ENCODE data around the gene MAST4.

The MAST4 gene

DNA sequence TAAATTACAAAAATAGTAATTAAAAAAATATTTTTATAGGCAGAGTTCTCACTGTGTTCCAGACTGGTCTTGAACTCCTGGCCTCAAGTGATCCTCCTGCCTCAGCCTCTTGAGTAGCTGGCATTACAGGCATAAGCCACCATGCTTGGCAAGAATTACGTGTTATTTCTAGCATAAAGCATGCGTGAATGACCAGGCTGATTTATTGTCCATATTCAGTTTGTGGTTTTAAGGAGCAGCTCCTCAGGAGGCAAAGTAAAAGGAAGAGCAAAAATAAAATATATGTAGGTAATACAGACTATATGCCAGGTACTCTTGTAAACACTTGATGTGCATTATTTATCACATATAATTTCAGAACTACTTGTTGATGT, 607.5 kb downstream of the MAST4 start:
- TF ChIP-seq, protein P1, sequence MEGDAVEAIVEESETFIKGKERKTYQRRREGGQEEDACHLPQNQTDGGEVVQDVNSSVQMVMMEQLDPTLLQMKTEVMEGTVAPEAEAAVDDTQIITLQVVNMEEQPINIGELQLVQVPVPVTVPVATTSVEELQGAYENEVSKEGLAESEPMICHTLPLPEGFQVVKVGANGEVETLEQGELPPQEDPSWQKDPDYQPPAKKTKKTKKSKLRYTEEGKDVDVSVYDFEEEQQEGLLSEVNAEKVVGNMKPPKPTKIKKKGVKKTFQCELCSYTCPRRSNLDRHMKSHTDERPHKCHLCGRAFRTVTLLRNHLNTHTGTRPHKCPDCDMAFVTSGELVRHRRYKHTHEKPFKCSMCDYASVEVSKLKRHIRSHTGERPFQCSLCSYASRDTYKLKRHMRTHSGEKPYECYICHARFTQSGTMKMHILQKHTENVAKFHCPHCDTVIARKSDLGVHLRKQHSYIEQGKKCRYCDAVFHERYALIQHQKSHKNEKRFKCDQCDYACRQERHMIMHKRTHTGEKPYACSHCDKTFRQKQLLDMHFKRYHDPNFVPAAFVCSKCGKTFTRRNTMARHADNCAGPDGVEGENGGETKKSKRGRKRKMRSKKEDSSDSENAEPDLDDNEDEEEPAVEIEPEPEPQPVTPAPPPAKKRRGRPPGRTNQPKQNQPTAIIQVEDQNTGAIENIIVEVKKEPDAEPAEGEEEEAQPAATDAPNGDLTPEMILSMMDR (IDR thresholded peaks at IDR 0.05; ENCODE audit: control extremely low read depth, extremely low read depth, low read depth, missing control alignments): no peak
- DNase-seq (ENCODE audit: extremely low spot score): no peak
- CTCF ChIA-PET: interaction anchor here (0.7 to 17.8 kb wide), 3 partner anchors 15 to 47 kb away, joined by 3 to 311 read pairs (median 83); no protein-coding TSS in a partner anchor
- POLR2A ChIA-PET: no interaction called here

DNA sequence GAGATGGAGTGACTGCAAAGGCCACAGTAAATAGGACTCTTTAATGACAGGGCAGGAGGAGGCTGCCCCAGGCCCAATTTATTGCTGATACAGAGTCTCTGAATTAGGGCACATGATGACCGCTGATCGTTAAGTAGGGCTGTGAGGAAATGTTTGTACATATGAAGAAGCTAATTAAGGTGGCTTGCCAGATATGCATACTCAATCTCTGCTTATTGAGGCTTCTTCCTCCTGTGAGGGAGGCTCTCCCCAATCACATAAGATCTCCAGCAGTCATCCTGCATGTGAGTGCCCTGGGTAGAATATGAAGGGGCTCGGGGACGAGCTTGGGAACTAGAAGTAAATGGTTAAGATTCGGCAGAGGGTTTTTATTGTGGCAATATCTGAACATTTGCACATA, 608.6 kb downstream of the MAST4 start:
- CTCF ChIA-PET: interaction anchor here (0.9 to 17.8 kb wide), 6 partner anchors 9 to 65 kb away, joined by 3 to 311 read pairs (median 4); no protein-coding TSS in a partner anchor
- DNase-seq (ENCODE audit: extremely low spot score): no peak
- POLR2A ChIA-PET: no interaction called here
- TF ChIP-seq, protein P1 (IDR thresholded peaks at IDR 0.05; ENCODE audit: control extremely low read depth, extremely low read depth, low read depth, missing control alignments): no peak

DNA sequence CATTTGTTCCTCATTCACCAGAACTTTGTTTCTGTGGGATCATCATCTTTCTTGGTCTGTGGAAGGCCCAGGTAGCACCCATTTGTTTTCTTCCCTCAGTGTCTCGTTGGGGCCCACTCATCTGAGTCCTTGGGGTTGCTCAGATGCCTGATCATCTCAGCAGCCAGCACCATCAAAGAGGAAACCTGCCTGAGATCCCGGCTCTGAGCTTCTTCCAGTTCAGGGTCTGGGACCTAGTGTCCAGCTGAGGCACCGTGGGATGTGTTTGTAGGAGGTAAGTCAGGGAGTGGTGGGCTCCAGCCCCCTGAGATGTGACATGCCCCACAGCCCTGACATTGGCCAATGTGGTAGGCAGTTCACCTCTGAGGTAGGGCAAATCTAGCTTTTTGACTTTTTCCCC, 609.8 kb downstream of the MAST4 start:
- no peak for DNase-seq (ENCODE audit: extremely low spot score)
- ChIA-PET CTCF (interaction anchor here (0.7 to 17.8 kb wide), 8 partner anchors 9 to 49 kb away, joined by 3 to 311 read pairs (median 5); partner anchors contain the start of gene CD180), POLR2A (no interaction called here)
- TF ChIP-seq, protein P1 (IDR thresholded peaks at IDR 0.05; ENCODE audit: control extremely low read depth, extremely low read depth, low read depth, missing control alignments): no peak

DNA sequence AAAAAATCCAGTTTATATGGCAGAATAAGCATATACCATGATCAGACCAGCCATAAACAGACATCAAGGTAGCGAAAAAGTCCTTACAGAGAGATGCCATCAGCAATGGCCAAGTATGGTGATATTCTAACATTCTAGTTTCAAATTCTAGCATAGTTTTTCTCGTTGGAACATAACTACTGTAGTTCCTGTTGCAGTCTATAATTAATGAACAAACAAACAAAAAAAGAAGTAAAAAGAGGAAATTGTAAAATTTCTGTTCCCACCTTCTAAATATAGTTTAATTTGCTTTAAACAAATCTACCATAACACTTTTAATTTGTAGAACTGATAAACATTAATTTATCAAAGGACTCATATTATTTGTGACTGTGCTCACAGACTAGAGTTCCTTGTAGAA, 610.3 kb downstream of the MAST4 start:
- POLR2A ChIA-PET: no interaction called here
- CTCF ChIA-PET: interaction anchor here (0.7 to 17.8 kb wide), 6 partner anchors 9 to 1067 kb away, joined by 3 to 311 read pairs (median 8); partner anchors contain the start of gene CD180
- no peak for DNase-seq (ENCODE audit: extremely low spot score)
- TF ChIP-seq, protein P1 (IDR thresholded peaks at IDR 0.05; ENCODE audit: control extremely low read depth, extremely low read depth, low read depth, missing control alignments): no peak

DNA sequence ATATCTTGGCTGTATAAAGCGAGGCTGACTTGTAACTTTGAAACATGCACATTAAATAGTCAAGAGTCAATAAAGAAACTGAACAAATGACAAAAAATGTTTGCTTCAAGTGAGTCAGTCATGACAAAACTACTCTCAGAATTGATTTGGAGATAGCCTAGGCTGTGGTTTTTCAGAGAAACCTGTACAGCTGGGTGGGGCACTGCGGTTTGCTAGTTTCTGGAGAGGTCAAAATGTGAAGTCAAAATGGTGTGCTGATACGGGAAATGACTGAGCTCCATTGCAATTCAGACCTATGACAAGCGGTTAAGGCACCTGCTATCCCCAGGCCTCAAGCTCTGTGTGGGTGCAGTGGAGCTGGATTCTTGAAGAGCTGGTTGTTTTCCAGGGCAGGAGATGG, 610.7 kb downstream of the MAST4 start:
- TF ChIP-seq, protein P1 (IDR thresholded peaks at IDR 0.05; ENCODE audit: control extremely low read depth, extremely low read depth, low read depth, missing control alignments): no peak
- ChIA-PET POLR2A (no interaction called here), CTCF (interaction anchor here (0.7 to 17.8 kb wide), 8 partner anchors 10 to 1067 kb away, joined by 3 to 311 read pairs (median 6); partner anchors contain the start of gene CD180)
- DNase-seq (ENCODE audit: extremely low spot score): peak; percentile 75

DNA sequence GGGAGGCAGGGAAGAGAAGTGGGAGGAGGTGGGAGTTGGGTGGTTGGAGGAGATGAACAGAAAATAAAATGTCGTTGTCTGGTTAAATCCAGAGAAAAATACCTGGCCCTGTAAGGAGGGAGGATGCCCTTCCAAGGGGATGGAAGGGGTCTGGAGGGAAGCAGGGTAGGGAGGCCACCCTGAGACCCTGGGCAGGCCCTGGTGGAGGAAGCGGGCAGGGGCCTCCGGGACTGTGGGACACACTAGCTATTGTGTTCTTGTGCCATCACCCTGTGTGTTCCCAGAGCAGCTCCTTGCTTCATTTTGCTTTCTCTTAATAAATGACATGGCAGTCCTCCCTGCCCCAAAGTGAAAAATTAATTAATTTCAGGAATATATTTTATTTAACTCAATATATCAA, 612.2 kb downstream of the MAST4 start:
- no peak for DNase-seq (ENCODE audit: extremely low spot score)
- POLR2A ChIA-PET: no interaction called here

More for the DNA sequence above, 612.2 kb downstream of the MAST4 start:
- CTCF ChIA-PET: interaction anchor here (0.8 to 17.8 kb wide), 15 partner anchors 8 to 1043 kb away, joined by 3 to 311 read pairs (median 6); partner anchors contain the start of gene CD180
- TF ChIP-seq, protein P1 (IDR thresholded peaks at IDR 0.05; ENCODE audit: control extremely low read depth, extremely low read depth, low read depth, missing control alignments): no peak
